HG03159 (cell line): Measurements from ENCODE around the gene LMNA.
"Not testable (repeated sequence)": the region's sequence is repeated elsewhere in the genome, so short reads cannot be mapped to it uniquely, and the experiment has no call there.

Experiments used
- ATAC-seq: cut with Tn5 transposase; IDR thresholded peaks from one replicate; pipeline ENCODE4 v1.9.1; 2021; ENCODE audit warnings: mild to moderate bottlenecking, moderate library complexity; ENCODE audit not compliant: unreplicated experiment

LMNA gene

DNA sequence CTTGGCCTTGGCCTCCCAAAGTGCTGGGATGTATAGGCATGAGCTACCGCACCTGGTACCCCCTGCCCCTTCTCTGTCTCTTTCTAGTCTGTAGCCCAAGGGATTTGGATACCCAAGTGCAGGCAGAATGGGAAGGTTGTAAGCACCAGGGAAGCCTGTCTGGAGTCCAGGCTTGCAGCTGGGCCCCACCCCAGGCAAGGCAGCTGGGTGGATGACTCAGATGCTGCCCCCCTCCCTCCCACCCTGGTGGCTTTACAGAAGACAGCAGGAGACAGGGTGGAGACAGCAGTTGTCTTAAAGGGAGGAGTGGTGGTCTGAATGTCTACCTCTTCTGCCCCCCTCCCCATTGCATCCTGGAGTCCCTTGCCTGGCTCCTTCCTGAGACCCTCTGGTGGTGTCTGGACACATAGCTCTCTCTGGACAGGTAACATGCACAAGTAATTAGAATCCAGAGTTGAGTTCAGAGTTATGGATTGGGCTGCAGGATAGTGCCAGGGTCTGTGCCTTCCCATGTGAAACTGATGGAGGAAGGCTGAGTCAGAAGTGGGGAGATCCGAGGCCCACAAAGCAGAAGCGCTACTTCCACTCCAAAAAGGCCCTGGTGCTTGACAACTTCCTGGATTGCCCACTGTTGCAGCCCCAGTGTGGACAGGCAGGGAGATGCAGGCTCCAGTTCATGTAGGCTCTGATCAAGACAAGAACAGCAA is 5.1 kb downstream of the LMNA start:
- no peak for ATAC-seq

- no peak for ATAC-seq
These were observed 5.8 kb downstream of the LMNA start for GRCh38 chr1:156120318-156120717.

DNA sequence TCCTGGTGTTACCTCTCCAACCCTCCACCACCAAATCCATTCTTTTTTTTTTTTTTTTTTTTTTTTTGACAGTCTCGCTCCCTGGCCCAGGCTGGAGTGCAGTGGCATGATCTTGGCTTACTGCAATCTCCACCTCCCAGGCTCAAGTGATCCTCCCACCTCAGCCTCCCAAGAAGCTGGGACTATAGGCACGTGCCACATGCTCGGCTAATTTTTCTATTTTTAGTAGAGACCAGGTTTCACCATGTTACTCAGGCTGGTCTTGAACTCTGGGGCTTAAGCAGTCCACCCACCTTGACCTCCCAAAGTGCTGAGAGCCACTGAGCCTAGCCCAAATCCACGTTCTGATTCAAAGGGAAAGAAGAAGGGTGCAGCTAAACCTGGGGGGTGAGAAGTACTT is 6.5 kb downstream of the LMNA start:
- ATAC-seq, result not testable (repeated sequence)

- ATAC-seq, result no peak
These were observed 6.9 kb downstream of the LMNA start for GRCh38 chr1:156121457-156121856.

DNA sequence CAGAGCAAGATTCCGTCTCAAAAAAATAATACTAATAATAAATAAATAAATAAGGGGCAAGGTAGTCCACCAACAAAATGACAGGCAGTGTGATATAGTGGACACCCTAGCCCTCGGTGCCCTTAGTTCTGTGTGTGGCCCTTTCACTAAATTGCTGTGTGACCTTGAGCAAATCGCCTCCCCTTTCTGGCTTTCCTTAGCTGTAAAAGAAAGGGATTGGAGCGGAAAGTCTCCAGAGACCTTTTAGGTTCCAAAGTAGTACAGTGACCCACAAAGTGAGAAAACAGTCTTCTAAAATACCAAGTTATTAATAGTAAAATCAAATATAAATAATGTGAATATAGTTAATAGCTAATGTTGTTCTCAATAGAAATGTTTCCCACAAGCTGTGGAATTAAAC is 7.6 kb downstream of the LMNA start:
- ATAC-seq, result no peak

DNA sequence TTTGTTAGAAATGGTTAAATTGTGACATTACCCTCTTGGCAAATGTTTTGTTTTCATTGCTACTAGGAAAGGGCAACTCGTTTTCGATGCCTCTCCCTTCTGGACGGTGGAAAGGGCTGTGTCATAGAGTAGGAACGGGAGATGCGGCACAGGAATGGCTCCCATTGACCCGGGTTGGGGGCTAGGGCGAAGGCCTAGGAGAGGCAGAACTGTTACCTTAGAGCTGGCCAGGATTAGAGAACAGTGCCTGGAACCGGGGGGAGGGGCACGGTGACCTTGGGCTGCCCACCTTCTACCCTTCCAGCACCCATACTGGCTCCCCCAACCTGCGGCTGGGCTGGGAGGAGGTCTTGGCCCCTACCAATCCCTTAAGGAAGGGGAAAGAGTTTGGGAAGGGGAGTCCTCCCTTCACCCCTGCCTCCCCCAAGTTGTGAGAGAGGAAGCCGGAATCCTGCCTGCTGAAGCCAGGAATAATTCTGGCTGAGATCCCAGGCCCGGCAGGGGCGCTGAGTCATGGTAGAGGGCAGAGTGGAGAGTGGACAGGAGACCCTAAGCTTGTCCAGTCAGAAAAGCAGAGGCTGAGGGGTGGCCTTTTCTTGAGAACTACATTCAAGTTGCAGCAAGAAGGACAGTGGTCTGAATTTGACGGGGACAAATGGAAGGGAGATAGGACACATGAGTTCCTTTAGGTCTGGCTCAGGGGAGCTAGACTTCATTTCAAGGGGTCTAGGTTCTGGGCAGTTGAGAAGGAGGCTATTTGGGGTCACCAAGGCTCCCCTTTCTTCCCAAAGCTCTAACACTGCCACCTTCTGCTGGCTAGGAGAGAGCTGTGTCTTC is 8.2 kb downstream of the LMNA start:
- ATAC-seq, result no peak

- ATAC-seq, result no peak
These were observed 9.1 kb downstream of the LMNA start for GRCh38 chr1:156123356-156124196.

DNA sequence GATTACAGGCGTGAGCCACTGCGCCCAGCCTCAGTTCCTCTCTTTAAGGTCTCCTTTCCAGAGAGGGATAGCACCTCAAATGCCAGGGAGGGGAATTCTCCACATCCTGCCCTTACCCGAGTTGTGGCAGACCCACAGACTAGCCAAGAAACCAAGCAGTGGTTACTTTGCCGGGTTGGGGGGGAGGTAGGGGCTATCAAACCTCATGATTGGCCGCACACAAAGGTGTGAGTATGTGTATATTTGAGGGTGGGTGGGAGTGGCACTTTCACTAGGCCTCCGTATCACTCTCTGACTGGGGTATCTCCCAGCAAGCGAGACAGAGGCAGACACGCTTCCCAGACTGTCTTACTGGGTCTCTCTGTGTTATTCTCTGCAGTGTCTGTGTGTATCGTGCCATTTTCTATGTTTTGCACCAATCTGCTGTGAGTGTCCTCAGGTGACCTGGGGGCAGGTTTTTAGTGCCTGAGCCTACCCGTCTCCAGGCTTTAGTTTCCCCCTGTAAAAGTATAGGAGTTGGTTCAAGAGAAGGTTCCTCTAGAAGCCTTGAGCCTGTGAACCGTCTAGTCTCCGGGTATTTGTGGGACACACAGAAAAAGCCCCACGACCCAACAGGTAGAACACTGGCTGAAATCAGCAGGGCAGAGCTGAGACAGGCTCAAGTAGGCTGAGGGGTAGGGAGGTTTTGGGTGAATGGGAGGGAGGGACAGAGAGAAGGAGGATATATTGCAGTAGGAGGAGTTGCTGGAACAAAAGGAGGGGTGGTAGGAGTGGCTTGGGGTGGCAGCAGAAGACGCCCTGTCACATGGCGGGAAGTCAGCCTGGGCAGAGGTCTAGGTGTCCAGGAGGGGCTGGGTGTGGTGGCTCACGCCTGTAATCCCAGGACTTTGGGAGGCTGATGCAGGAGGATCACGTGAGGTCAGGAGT is 10.3 kb downstream of the LMNA start:
- ATAC-seq, result no peak

- not testable (repeated sequence) for ATAC-seq
These were observed 11.0 kb downstream of the LMNA start for GRCh38 chr1:156125544-156125943.

DNA sequence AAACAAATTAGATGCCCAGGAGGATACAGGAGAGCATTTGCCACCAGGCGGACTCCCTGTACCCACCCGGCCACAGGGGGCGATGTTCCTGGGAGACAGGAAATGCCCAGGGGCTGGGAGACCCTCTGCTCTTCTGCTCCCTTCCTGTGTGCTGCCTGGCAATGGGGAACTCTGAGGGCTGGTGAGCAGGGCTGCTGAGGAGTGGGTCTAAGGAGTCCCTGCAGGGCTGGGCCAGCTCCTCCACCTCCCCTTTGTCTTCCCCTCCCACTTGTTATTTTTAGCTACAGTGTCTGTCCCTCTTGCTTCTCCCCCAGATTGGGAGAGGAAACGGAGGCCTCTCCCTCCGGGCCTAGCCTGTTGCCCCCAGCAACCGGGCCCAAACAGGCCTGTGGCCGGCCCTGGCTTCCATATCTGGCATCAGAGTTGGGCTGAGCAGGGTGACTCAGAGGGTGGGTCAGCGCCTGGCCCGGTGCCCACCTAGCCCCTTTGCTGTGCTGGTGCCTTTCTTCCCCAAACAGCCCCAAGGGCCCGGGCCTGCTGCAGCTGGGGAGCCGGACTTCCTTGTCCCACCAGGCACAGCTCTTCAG is 11.6 kb downstream of the LMNA start:
- no peak for ATAC-seq

DNA sequence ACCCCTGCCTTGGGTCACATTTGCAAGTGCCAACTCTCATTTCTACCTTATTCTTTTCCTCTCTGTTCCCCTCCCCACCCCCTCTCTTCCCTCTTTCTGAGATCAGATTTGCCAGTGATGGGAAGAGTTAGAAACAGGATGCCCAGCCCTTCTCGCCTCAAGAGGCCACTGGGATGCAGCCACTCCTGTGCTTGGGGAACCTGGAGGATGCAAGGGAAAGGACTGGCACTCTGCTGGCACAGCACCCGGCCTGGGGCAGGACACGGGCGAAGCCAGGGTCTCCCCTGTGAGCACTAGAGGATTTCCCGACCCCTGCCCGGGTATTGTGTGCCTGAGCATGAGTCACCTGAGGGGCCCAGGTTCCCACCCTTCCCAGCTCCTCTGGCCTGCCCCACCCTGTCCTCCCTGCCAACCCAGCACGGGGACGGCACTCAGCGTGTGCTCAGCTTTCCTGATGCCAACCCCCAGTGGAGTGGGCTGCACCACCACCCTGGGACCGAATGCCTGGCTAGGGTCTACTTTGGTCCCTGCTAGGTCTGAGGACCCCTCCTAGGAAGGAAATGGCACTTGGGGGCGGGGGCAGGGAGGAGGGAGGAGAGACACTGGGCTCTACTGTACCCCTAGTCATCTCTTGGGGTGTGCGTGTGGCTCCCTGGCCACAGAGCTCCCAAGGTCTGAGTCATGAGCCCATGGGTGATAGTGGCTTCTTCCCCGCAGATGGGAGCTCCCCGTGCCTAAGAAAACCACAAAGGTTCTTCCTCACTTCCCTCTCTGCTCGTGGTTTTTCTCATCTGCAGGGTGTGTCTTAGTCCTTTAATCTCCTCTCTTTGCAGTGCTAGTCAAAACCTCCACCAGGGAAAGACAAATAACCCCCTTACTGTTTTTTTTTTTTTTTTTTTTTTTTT is 12.4 kb downstream of the LMNA start:
- no peak for ATAC-seq

- ATAC-seq, result no peak
These were observed 13.8 kb downstream of the LMNA start for GRCh38 chr1:156128308-156128653.

GRCh38 chr1:156128654-156129597 is 14.4 kb downstream of the LMNA start:
- ATAC-seq, result no peak

GRCh38 chr1:156129687-156130577 is 15.4 kb downstream of the LMNA start:
- no peak for ATAC-seq

DNA sequence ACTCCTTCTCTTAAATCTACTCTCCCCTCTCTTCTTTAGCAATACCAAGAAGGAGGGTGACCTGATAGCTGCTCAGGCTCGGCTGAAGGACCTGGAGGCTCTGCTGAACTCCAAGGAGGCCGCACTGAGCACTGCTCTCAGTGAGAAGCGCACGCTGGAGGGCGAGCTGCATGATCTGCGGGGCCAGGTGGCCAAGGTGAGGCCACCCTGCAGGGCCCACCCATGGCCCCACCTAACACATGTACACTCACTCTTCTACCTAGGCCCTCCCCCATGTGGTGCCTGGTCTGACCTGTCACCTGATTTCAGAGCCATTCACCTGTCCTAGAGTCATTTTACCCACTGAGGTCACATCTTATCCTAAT is 16.0 kb downstream of the LMNA start:
- no peak for ATAC-seq

- no peak for ATAC-seq
These were observed 20.4 kb downstream of the LMNA start for GRCh38 chr1:156134716-156135435.
